ENCODE results near the gene CIRBP. TPM values are rescaled to one million over a fixed set of nuclear protein-coding genes. Genes with fewer than 3 reads are reported as not detected.

CIRBP gene
- total RNA-seq, 1 donor: 380 TPM

DNA sequence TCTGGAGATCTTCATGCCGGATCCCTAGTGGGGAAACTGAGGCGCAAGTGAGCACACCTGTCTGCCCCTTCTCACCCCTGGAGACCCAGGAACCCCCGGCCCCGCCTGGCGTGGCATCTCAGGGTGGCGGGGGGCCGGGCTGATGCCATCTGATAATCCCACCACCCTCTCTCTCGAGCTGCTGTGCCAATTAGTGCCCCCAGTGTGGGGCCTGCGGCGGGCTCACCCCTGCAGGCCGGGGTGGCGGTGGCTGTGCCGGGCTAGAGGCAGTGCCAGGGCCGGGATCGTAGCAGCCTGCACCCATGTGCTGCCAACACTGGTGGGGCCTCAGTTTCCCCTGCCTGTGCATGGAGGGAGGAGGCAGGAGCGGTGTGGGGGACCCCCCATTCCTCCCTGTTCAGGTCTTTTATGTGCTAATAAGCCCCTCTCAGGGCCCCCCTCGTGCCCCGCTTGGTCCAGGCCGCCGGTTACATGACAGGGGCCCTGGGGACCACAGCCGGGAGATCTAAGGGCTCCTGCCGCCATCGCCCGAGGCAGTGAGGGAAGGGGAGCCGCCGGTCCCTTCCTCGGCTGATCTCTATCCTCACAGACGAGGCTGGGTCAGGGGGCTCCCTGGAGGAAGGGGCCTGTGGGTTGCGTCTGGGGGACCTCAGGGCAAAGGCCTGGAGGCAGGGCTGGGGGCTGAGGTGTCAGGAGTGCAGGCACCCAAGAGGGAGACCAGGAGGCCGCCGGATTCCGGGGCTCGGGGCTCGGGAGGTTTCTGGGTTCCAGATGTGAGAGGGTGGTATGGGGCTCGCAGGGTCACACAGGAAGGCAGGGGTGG lies 24.9 kb downstream of the CIRBP start:
- H4K20me1 ChIP-seq (ENCODE audit: insufficient read depth, low read length): no peaks in the 10 kb centered on the region
- no peaks in the 10 kb centered on the region for H3K4me1 ChIP-seq (ENCODE audit: insufficient read depth, low read length)
- no peak overlapping the region for H3K27ac ChIP-seq (ENCODE audit: low read depth, low read length)
- DNase-seq (ENCODE audit: insufficient read length, low spot score, missing footprints): no peak
- no peak overlapping the region for H2AFZ ChIP-seq (ENCODE audit: low read length)
- no peak for TF ChIP-seq CTCF (IDR thresholded peaks at IDR 0.05; ENCODE audit: extremely low read depth, low read depth, low read length)
- H3K9me3 ChIP-seq (ENCODE audit: low read depth, low read length): no peaks in the 10 kb centered on the region
- no peak overlapping the region for H3K4me3 ChIP-seq (ENCODE audit: insufficient read depth, low read length)
- no peaks in the 10 kb centered on the region for H3K79me2 ChIP-seq (ENCODE audit: insufficient read depth, low read length)
- no peak overlapping the region for H3K4me2 ChIP-seq (ENCODE audit: insufficient read depth, low read length)
- H3K36me3 ChIP-seq (ENCODE audit: insufficient read depth, low read length): no peaks in the 10 kb centered on the region
- peaks cover 5% of the 10 kb centered on the region for H3K27me3 ChIP-seq (ENCODE audit: insufficient read depth, low read length)

DNA sequence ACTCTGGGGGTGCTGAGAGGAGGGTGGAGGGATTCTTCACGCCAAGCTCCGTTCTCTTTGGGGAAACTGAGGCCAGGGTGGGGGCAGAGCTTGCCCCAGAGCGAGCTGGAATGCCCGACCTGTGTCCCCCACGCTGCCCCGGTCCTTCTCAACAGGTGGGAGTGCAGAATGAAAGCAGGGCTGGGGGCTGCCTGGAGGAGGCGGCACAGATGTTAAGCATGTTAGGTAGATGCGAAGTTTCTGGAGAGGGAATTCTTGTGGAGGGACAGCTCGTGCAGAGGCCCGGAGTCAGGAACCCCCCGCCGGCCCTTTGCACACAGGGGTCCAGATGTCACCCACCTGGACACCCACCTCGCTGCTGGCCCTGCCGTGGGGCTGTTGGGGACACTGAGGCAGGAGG lies 25.6 kb downstream of the CIRBP start:
- no peaks in the 10 kb centered on the region for H3K79me2 ChIP-seq (ENCODE audit: insufficient read depth, low read length)
- no peak overlapping the region for H3K27ac ChIP-seq (ENCODE audit: low read depth, low read length)
- H3K36me3 ChIP-seq (ENCODE audit: insufficient read depth, low read length): no peaks in the 10 kb centered on the region
- no peak for TF ChIP-seq CTCF (IDR thresholded peaks at IDR 0.05; ENCODE audit: extremely low read depth, low read depth, low read length)
- no peaks in the 10 kb centered on the region for H3K4me1 ChIP-seq (ENCODE audit: insufficient read depth, low read length)
- peaks cover 5% of the 10 kb centered on the region for H3K27me3 ChIP-seq (ENCODE audit: insufficient read depth, low read length)
- no peak for DNase-seq (ENCODE audit: insufficient read length, low spot score, missing footprints)
- H3K4me3 ChIP-seq (ENCODE audit: insufficient read depth, low read length): no peak overlapping the region
- H4K20me1 ChIP-seq (ENCODE audit: insufficient read depth, low read length): no peaks in the 10 kb centered on the region
- no peak overlapping the region for H2AFZ ChIP-seq (ENCODE audit: low read length)
- H3K9me3 ChIP-seq (ENCODE audit: low read depth, low read length): no peaks in the 10 kb centered on the region
- no peak overlapping the region for H3K4me2 ChIP-seq (ENCODE audit: insufficient read depth, low read length)

GRCh38 chr19:1295169-1296012 lies 26.3 kb downstream of the CIRBP start:
- no peak overlapping the region for H2AFZ ChIP-seq (ENCODE audit: low read length)
- H3K27me3 ChIP-seq (ENCODE audit: insufficient read depth, low read length): peaks cover 5% of the 10 kb centered on the region
- H3K4me2 ChIP-seq (ENCODE audit: insufficient read depth, low read length): no peak overlapping the region
- H3K27ac ChIP-seq (ENCODE audit: low read depth, low read length): no peak overlapping the region
- TF ChIP-seq CTCF (IDR thresholded peaks at IDR 0.05; ENCODE audit: extremely low read depth, low read depth, low read length): no peak
- H3K9me3 ChIP-seq (ENCODE audit: low read depth, low read length): no peaks in the 10 kb centered on the region
- H3K4me3 ChIP-seq (ENCODE audit: insufficient read depth, low read length): no peak overlapping the region
- no peaks in the 10 kb centered on the region for H3K36me3 ChIP-seq (ENCODE audit: insufficient read depth, low read length)
- H4K20me1 ChIP-seq (ENCODE audit: insufficient read depth, low read length): no peaks in the 10 kb centered on the region
- peak; percentile 98 for DNase-seq (ENCODE audit: insufficient read length, low spot score, missing footprints)
- no peaks in the 10 kb centered on the region for H3K79me2 ChIP-seq (ENCODE audit: insufficient read depth, low read length)
- no peaks in the 10 kb centered on the region for H3K4me1 ChIP-seq (ENCODE audit: insufficient read depth, low read length)

- H3K79me2 ChIP-seq (ENCODE audit: insufficient read depth, low read length): no peaks in the 10 kb centered on the region
- H3K9me3 ChIP-seq (ENCODE audit: low read depth, low read length): no peaks in the 10 kb centered on the region
- H3K4me1 ChIP-seq (ENCODE audit: insufficient read depth, low read length): no peaks in the 10 kb centered on the region
- H3K4me2 ChIP-seq (ENCODE audit: insufficient read depth, low read length): no peak overlapping the region
- H3K27me3 ChIP-seq (ENCODE audit: insufficient read depth, low read length): peaks cover 5% of the 10 kb centered on the region
- no peak overlapping the region for H2AFZ ChIP-seq (ENCODE audit: low read length)
- no peaks in the 10 kb centered on the region for H3K36me3 ChIP-seq (ENCODE audit: insufficient read depth, low read length)
- H3K4me3 ChIP-seq (ENCODE audit: insufficient read depth, low read length): no peak overlapping the region
- no peaks in the 10 kb centered on the region for H4K20me1 ChIP-seq (ENCODE audit: insufficient read depth, low read length)
- H3K27ac ChIP-seq (ENCODE audit: low read depth, low read length): no peak overlapping the region
- DNase-seq (ENCODE audit: insufficient read length, low spot score, missing footprints): no peak
- TF ChIP-seq CTCF (IDR thresholded peaks at IDR 0.05; ENCODE audit: extremely low read depth, low read depth, low read length): no peak
Measured at GRCh38 chr19:1296078-1296477, 26.9 kb downstream of the CIRBP start.

Data from osteoblast (primary cell).